Measurements from ENCODE around the gene ENO4. TPM values are rescaled to one million over a fixed set of nuclear protein-coding genes. Genes with fewer than 3 reads are reported as not detected.

Gene ENO4
- total RNA-seq, 1 experiment from 2014 or later, result 0.42 TPM

DNA sequence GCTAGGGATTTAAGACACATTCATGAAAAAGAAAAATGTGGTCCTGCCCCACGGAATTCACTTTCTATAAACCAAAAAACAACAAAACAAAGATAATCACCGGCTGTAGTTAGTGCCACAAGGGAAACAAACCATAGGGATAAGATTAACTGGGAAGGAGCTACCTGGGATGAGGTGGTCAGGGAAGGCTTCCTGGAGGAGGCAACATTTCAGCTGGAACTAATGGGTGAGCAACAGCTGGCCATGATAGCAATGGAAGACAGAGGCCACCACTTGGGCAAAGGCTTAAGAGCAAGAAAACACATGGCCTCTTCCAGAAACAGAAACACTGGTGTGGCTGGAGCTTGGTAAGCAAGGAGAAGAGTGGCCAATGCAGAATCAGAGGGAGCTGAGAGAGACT, 38.4 kb upstream of the ENO4 start:
- H3K36me3 Mint-ChIP-seq, result no peaks in the 10 kb centered on the region
- no peaks in the 10 kb centered on the region for H3K27me3 Mint-ChIP-seq (ENCODE audit: low read depth)
- no peak overlapping the region for H3K4me3 Mint-ChIP-seq
- H3K4me1 Mint-ChIP-seq, result peaks cover 23% of the 10 kb centered on the region
- ATAC-seq (no peak), DNase-seq (ENCODE audit: low spot score) (no peak)
- H3K27ac Mint-ChIP-seq, result no peak overlapping the region
- TF ChIP-seq, protein P1, sequence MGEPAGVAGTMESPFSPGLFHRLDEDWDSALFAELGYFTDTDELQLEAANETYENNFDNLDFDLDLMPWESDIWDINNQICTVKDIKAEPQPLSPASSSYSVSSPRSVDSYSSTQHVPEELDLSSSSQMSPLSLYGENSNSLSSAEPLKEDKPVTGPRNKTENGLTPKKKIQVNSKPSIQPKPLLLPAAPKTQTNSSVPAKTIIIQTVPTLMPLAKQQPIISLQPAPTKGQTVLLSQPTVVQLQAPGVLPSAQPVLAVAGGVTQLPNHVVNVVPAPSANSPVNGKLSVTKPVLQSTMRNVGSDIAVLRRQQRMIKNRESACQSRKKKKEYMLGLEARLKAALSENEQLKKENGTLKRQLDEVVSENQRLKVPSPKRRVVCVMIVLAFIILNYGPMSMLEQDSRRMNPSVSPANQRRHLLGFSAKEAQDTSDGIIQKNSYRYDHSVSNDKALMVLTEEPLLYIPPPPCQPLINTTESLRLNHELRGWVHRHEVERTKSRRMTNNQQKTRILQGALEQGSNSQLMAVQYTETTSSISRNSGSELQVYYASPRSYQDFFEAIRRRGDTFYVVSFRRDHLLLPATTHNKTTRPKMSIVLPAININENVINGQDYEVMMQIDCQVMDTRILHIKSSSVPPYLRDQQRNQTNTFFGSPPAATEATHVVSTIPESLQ (CRISPR knock-in tag; IDR thresholded peaks at IDR 0.05), result no peak
- TF ChIP-seq SOX15 (CRISPR knock-in tag; IDR thresholded peaks at IDR 0.05) (no peak), ZNF671 (CRISPR knock-in tag; IDR thresholded peaks at IDR 0.05) (no peak), NFE2L1 (CRISPR knock-in tag; IDR thresholded peaks at IDR 0.05) (no peak), FOXK1 (CRISPR knock-in tag; IDR thresholded peaks at IDR 0.05) (no peak), ZNF416 (CRISPR knock-in tag; IDR thresholded peaks at IDR 0.05) (no peak), JUN (CRISPR knock-in tag; IDR thresholded peaks at IDR 0.05) (no peak), FOXJ3 (CRISPR knock-in tag; IDR thresholded peaks at IDR 0.05; ENCODE audit: borderline replicate concordance) (no peak), ZNF232 (CRISPR knock-in tag; IDR thresholded peaks at IDR 0.05) (no peak)
- TF ChIP-seq, protein P2, sequence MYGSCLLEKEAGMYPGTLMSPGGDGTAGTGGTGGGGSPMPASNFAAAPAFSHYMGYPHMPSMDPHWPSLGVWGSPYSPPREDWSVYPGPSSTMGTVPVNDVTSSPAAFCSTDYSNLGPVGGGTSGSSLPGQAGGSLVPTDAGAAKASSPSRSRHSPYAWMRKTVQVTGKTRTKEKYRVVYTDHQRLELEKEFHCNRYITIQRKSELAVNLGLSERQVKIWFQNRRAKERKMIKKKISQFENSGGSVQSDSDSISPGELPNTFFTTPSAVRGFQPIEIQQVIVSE (CRISPR knock-in tag; IDR thresholded peaks at IDR 0.05; ENCODE audit: borderline replicate concordance), result no peak
- POLR2A ChIA-PET, result no interaction called here
- CTCF ChIA-PET, result interaction anchor here (0.7 to 6.6 kb wide), 8 partner anchors 9 to 364 kb away, joined by 3 to 30 read pairs (median 4); no protein-coding TSS in a partner anchor
- H3K9me3 Mint-ChIP-seq, result 0 out of 2 replicates have a peak, but pooled peaks cover 4% of the 10 kb centered on the region

DNA sequence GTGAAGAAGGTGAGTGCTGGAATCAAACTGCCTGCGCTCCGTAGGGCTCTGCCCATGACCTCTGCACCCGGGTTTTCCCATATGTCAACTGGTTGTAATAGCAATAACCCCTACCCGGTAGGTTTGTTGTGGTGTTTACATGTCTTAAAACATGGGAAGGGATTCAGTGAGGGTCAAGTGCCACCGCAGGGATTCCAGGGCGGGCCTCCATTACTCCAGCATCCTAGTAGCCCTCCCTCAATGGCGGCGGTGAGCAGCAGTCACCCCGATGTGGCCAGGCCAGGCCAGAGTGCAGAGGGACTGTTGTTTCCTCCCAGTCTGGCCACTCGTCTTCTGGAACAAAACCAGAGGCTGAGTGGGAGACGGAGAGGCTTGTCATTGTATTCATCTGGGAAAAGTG, 37.6 kb upstream of the ENO4 start:
- ChIA-PET CTCF (interaction anchor here (0.7 to 1.4 kb wide), 4 partner anchors 10 to 130 kb away, joined by 3 to 6 read pairs (median 4); no protein-coding TSS in a partner anchor), POLR2A (no interaction called here)
- TF ChIP-seq NFE2L1 (CRISPR knock-in tag; IDR thresholded peaks at IDR 0.05), result no peak
- TF ChIP-seq TP53 (CRISPR knock-in tag; IDR thresholded peaks at IDR 0.05), result no peak
- no peak for TF ChIP-seq ZNF396 (CRISPR knock-in tag; IDR thresholded peaks at IDR 0.05; ENCODE audit: borderline replicate concordance)
- no peak for TF ChIP-seq ZNF232 (CRISPR knock-in tag; IDR thresholded peaks at IDR 0.05)
- no peak for TF ChIP-seq FOXJ3 (CRISPR knock-in tag; IDR thresholded peaks at IDR 0.05; ENCODE audit: borderline replicate concordance)
- TF ChIP-seq, protein P3, sequence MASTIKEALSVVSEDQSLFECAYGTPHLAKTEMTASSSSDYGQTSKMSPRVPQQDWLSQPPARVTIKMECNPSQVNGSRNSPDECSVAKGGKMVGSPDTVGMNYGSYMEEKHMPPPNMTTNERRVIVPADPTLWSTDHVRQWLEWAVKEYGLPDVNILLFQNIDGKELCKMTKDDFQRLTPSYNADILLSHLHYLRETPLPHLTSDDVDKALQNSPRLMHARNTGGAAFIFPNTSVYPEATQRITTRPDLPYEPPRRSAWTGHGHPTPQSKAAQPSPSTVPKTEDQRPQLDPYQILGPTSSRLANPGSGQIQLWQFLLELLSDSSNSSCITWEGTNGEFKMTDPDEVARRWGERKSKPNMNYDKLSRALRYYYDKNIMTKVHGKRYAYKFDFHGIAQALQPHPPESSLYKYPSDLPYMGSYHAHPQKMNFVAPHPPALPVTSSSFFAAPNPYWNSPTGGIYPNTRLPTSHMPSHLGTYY (CRISPR knock-in tag; IDR thresholded peaks at IDR 0.05), result no peak
- no peak for TF ChIP-seq PRRX2 (CRISPR knock-in tag; IDR thresholded peaks at IDR 0.05)
- TF ChIP-seq, protein P2 (CRISPR knock-in tag; IDR thresholded peaks at IDR 0.05; ENCODE audit: borderline replicate concordance), result no peak
- no peak for TF ChIP-seq ZBTB21 (CRISPR knock-in tag; IDR thresholded peaks at IDR 0.05; ENCODE audit: borderline replicate concordance)
- no peak for TF ChIP-seq ZNF263 (CRISPR knock-in tag; IDR thresholded peaks at IDR 0.05; ENCODE audit: low read depth)
- no peak for TF ChIP-seq KAT7 (CRISPR knock-in tag; IDR thresholded peaks at IDR 0.05; ENCODE audit: borderline replicate concordance)
- TF ChIP-seq CREB1 (CRISPR knock-in tag; IDR thresholded peaks at IDR 0.05), result no peak
- no peak for TF ChIP-seq ELF4 (CRISPR knock-in tag; IDR thresholded peaks at IDR 0.05; ENCODE audit: low read depth)
- Mint-ChIP-seq H3K27me3 (ENCODE audit: low read depth) (no peaks in the 10 kb centered on the region), H3K9me3 (0 out of 2 replicates have a peak, but pooled peaks cover 4% of the 10 kb centered on the region), H3K4me3 (no peak overlapping the region), H3K27ac (no peak overlapping the region), H3K4me1 (peaks cover 26% of the 10 kb centered on the region), H3K36me3 (no peaks in the 10 kb centered on the region)
- no peak for ATAC-seq
- no peak for DNase-seq (ENCODE audit: low spot score)

Data from WTC11 (cell line).